ENCODE measurements around the gene MVB12B. TPM values are rescaled to one million over a fixed set of nuclear protein-coding genes. Genes with fewer than 3 reads are reported as not detected.
A peak's percentile ranks its signal among the peaks of the same experiment; 100 is the strongest.

MVB12B gene
- total and polyA plus RNA-seq, 2 of the 13 experiments (the other 11 are each of a cell fraction or from before 2014, with no cell fraction given) = 12.1 to 30.1 TPM

DNA sequence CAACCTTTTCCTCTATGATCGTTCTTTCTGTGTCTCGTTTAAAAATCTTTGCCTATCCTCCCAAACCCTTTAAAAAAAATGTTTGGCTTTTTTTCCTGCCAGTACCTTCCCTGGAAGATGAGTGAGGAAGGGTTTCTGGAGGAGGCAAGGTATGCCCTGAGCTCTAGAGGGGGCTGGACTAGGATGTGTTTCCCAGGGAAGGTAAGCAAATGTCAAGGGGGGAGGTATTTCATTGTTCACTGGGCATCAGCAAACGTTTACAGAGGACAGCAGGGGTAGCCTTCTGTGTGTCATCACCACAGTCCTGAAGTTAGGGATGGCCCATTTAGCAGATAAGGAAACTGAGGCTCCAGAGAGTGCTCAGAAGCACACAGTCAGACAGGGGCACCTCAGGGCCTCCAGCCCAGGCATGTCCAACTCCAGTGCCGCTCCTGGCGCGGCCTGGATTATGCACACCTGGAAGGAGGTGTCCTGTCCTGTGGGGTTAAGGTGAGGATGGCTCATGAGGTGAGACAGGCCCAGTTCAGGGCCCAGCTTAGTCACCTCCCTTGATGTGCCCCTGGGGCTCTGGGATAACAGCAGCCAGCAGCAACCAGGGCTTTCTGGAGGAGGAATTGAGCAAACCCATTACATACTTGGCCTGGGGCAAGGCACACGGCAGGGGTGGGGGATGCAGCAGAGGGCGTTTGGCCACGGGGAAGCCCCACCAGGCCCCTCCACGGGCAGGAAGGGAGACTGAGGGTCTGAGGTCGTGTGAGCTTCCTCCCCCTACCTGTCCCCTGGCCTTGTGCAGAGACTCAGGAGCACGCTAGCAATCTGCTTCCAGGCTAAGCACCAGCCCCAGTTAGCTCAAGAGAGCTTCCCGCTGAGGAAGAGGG is 186.8 kb downstream of the MVB12B start:
- Histone ChIP-seq H3K9me3 (ENCODE audit: low read length) (no peaks in the 10 kb centered on the region), H3K27ac (ENCODE audit: extremely low read length, insufficient read depth, low read length) (no peak overlapping the region), H3K9ac (ENCODE audit: insufficient read depth, low read depth, low read length) (no peak overlapping the region), H3K79me2 (ENCODE audit: insufficient read depth, low read length) (no peaks in the 10 kb centered on the region), H3K36me3 (replicated peaks in 1 of 2; ENCODE audit: control insufficient read depth in 1 of 2, insufficient read depth in 2 of 2, low read length in 2 of 2) (no peaks in the 10 kb centered on the region), H3K4me1 (ENCODE audit: insufficient read depth, low read length) (peaks cover 54% of the 10 kb centered on the region), H2AFZ (ENCODE audit: low read length) (no peak overlapping the region), H3K27me3 (ENCODE audit: control insufficient read depth in 1 of 2, insufficient read depth in 2 of 2, low read length in 2 of 2) (no peaks in the 10 kb centered on the region), H4K20me1 (ENCODE audit: insufficient read depth, low read length) (no peaks in the 10 kb centered on the region), H3K4me3 (replicated peaks in 1 of 3; ENCODE audit: insufficient read depth in 1 of 3, low read depth in 2 of 3, low read length in 3 of 3) (no peak overlapping the region), H3K4me2 (ENCODE audit: low read depth, low read length) (no peak overlapping the region)
- ChIA-PET CTCF (ENCODE audit: low intra/inter-chr PET ratio, low total read pairs) (no interaction called here), POLR2A (no interaction called here)
- intact Hi-C loops (cut with micrococcal nuclease; ENCODE audit: unreplicated experiment) = no loop called here
- DNase-seq (ENCODE audit: low spot score) (no peak), FAIRE-seq (no peak), ATAC-seq (peak; percentile 9; the same call in 1 of the 3 replicates)
- no TSS peak for BruUV-seq (replicated peaks)
- TF ChIP-seq, protein P1, sequence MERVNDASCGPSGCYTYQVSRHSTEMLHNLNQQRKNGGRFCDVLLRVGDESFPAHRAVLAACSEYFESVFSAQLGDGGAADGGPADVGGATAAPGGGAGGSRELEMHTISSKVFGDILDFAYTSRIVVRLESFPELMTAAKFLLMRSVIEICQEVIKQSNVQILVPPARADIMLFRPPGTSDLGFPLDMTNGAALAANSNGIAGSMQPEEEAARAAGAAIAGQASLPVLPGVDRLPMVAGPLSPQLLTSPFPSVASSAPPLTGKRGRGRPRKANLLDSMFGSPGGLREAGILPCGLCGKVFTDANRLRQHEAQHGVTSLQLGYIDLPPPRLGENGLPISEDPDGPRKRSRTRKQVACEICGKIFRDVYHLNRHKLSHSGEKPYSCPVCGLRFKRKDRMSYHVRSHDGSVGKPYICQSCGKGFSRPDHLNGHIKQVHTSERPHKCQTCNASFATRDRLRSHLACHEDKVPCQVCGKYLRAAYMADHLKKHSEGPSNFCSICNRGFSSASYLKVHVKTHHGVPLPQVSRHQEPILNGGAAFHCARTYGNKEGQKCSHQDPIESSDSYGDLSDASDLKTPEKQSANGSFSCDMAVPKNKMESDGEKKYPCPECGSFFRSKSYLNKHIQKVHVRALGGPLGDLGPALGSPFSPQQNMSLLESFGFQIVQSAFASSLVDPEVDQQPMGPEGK (CRISPR knock-in tag; IDR thresholded peaks at IDR 0.05) = peak; percentile 51; the same call in 1 of the 2 replicates
- TF ChIP-seq IRF2 (CRISPR knock-in tag; IDR thresholded peaks at IDR 0.05) (no peak), ZNF629 (CRISPR knock-in tag; conservative IDR thresholded peaks at IDR 0.05) (peak; percentile 91)
- WGBS (ENCODE audit: low lambda C conversion rate) = 68% methylated on average over 6 of the region's 13 CpGs
- in situ Hi-C loops (cut with HindIII; ENCODE audit: extremely low pct_ligation_motif_present, low pct_unique_long_range_greater_than_20kb) = no loop called here

DNA sequence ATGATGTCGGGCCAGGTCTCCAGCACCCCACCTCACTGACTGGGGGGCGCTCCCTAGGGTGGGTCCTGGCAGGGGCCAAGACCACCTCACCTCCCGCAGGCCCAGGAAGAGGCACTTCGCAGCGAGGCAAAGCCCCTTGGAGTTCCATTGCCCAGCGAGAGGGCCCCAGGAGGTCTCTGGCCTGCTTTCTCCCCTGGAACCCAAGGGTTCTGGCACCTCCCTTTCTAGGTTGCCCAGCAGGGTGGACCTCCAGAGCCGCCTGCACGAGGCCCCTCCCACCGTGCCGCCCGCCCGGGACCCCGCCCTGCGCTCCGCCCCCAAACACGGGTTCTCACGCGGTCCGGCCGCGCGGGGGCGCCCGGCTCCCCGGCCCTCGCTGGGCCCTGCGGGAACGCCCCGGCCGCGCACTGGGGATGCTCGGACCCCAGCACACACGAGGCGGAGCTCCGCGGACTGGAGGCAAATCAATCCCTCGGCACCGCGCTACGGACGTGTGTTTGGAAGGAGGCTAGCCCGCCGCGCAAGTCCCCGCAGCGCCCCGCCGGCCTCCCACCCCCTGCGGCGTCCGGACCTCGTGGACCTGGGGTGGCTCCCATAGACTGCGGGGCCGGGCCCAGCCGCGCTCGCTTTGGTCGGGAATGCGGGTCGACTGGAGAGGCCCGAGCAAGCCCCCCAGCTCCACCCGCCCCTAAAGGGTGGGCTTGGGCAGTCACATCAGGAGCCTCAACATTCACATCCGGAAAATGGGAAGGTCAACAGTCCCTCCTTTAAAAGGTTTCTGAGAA is 187.6 kb downstream of the MVB12B start:
- Histone ChIP-seq H3K4me2 (ENCODE audit: low read depth, low read length) (no peak overlapping the region), H3K4me3 (replicated peaks in 1 of 3; ENCODE audit: insufficient read depth in 1 of 3, low read depth in 2 of 3, low read length in 3 of 3) (no peak overlapping the region), H3K27me3 (ENCODE audit: control insufficient read depth in 1 of 2, insufficient read depth in 2 of 2, low read length in 2 of 2) (no peaks in the 10 kb centered on the region), H3K9me3 (ENCODE audit: low read length) (no peaks in the 10 kb centered on the region), H3K9ac (ENCODE audit: insufficient read depth, low read depth, low read length) (no peak overlapping the region), H2AFZ (ENCODE audit: low read length) (no peak overlapping the region), H3K4me1 (ENCODE audit: insufficient read depth, low read length) (peaks cover 62% of the 10 kb centered on the region), H3K79me2 (ENCODE audit: insufficient read depth, low read length) (no peaks in the 10 kb centered on the region), H4K20me1 (ENCODE audit: insufficient read depth, low read length) (no peaks in the 10 kb centered on the region), H3K27ac (ENCODE audit: extremely low read length, insufficient read depth, low read length) (no peak overlapping the region), H3K36me3 (replicated peaks in 1 of 2; ENCODE audit: control insufficient read depth in 1 of 2, insufficient read depth in 2 of 2, low read length in 2 of 2) (no peaks in the 10 kb centered on the region)
- ATAC-seq = no peak
- FAIRE-seq = no peak
- intact Hi-C loops (cut with micrococcal nuclease; ENCODE audit: unreplicated experiment) = no loop called here
- no peak for DNase-seq (ENCODE audit: low spot score)
- ChIA-PET POLR2A (no interaction called here), CTCF (ENCODE audit: low intra/inter-chr PET ratio, low total read pairs) (no interaction called here)
- in situ Hi-C loops (cut with HindIII; ENCODE audit: extremely low pct_ligation_motif_present, low pct_unique_long_range_greater_than_20kb) = no loop called here
- no TSS peak for BruUV-seq (replicated peaks)
- WGBS (ENCODE audit: low lambda C conversion rate) = 93% methylated on average over 37 of the region's 63 CpGs
- TF ChIP-seq, protein P2, sequence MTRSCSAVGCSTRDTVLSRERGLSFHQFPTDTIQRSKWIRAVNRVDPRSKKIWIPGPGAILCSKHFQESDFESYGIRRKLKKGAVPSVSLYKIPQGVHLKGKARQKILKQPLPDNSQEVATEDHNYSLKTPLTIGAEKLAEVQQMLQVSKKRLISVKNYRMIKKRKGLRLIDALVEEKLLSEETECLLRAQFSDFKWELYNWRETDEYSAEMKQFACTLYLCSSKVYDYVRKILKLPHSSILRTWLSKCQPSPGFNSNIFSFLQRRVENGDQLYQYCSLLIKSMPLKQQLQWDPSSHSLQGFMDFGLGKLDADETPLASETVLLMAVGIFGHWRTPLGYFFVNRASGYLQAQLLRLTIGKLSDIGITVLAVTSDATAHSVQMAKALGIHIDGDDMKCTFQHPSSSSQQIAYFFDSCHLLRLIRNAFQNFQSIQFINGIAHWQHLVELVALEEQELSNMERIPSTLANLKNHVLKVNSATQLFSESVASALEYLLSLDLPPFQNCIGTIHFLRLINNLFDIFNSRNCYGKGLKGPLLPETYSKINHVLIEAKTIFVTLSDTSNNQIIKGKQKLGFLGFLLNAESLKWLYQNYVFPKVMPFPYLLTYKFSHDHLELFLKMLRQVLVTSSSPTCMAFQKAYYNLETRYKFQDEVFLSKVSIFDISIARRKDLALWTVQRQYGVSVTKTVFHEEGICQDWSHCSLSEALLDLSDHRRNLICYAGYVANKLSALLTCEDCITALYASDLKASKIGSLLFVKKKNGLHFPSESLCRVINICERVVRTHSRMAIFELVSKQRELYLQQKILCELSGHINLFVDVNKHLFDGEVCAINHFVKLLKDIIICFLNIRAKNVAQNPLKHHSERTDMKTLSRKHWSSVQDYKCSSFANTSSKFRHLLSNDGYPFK (CRISPR knock-in tag; IDR thresholded peaks at IDR 0.05; ENCODE audit: borderline replicate concordance) = no peak
- TF ChIP-seq CHD4 (IDR thresholded peaks at IDR 0.05; ENCODE audit: borderline replicate concordance, low read length) (0 out of 2 replicates have a peak, but pooled peaks have one; percentile 21), ZNF629 (CRISPR knock-in tag; conservative IDR thresholded peaks at IDR 0.05) (peak; percentile 86), ZNF337 (CRISPR knock-in tag; IDR thresholded peaks at IDR 0.05; ENCODE audit: borderline replicate concordance, low read depth) (no peak), ZNF17 (CRISPR knock-in tag; IDR thresholded peaks at IDR 0.05) (no peak), MXI1 (IDR thresholded peaks at IDR 0.05; ENCODE audit: borderline replicate concordance, low read depth, low read length) (no peak)
- TF ChIP-seq, protein P3, sequence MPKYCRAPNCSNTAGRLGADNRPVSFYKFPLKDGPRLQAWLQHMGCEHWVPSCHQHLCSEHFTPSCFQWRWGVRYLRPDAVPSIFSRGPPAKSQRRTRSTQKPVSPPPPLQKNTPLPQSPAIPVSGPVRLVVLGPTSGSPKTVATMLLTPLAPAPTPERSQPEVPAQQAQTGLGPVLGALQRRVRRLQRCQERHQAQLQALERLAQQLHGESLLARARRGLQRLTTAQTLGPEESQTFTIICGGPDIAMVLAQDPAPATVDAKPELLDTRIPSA (CRISPR knock-in tag; IDR thresholded peaks at IDR 0.05; ENCODE audit: borderline replicate concordance) = no peak
